GM04504 (cell line): Measurements from ENCODE around the gene UVRAG.
"Not testable (repeated sequence)": the region's sequence is repeated elsewhere in the genome, so short reads cannot be mapped to it uniquely, and the experiment has no call there.

ENCODE experiments used
- DNase-seq: peaks from one replicate; pipeline ENCODE4 v3.0.0-alpha.2; 2012; ENCODE audit warnings: low read depth

Gene UVRAG

GRCh38 chr11:76075716-76076115 lies 260.7 kb downstream of the UVRAG start:
- no peak for DNase-seq

GRCh38 chr11:76076253-76076652 lies 261.2 kb downstream of the UVRAG start:
- DNase-seq: not testable (repeated sequence)

GRCh38 chr11:76076749-76077148 lies 261.7 kb downstream of the UVRAG start:
- DNase-seq: no peak

- DNase-seq: no peak
Measured at GRCh38 chr11:76077575-76078150, 262.7 kb downstream of the UVRAG start.

GRCh38 chr11:76081084-76081483 lies 266.1 kb downstream of the UVRAG start:
- not testable (repeated sequence) for DNase-seq

- no peak for DNase-seq
Measured at GRCh38 chr11:76083563-76084451, 268.8 kb downstream of the UVRAG start.

GRCh38 chr11:76085270-76085669 lies 270.3 kb downstream of the UVRAG start:
- DNase-seq: no peak

GRCh38 chr11:76086743-76087635 lies 272.0 kb downstream of the UVRAG start:
- peak; percentile 39 for DNase-seq

- no peak for DNase-seq
Measured at GRCh38 chr11:76087749-76088148, 272.7 kb downstream of the UVRAG start.

GRCh38 chr11:76088511-76088910 lies 273.5 kb downstream of the UVRAG start:
- no peak for DNase-seq

- no peak for DNase-seq
Measured at GRCh38 chr11:76090174-76090573, 275.2 kb downstream of the UVRAG start.

- DNase-seq: no peak
Measured at GRCh38 chr11:76090821-76091220, 275.8 kb downstream of the UVRAG start.

- no peak for DNase-seq
Measured at GRCh38 chr11:76094740-76095139, 279.7 kb downstream of the UVRAG start.

GRCh38 chr11:76095891-76096290 lies 280.9 kb downstream of the UVRAG start:
- no peak for DNase-seq

GRCh38 chr11:76096552-76096951 lies 281.5 kb downstream of the UVRAG start:
- no peak for DNase-seq

GRCh38 chr11:76102802-76103201 lies 287.8 kb downstream of the UVRAG start:
- DNase-seq: no peak

GRCh38 chr11:76103460-76103859 lies 288.4 kb downstream of the UVRAG start:
- DNase-seq: no peak

GRCh38 chr11:76104285-76104684 lies 289.3 kb downstream of the UVRAG start:
- DNase-seq: no peak

- DNase-seq: no peak
Measured at GRCh38 chr11:76105637-76106036, 290.6 kb downstream of the UVRAG start.

GRCh38 chr11:76107971-76108370 lies 293.0 kb downstream of the UVRAG start:
- DNase-seq: no peak

- no peak for DNase-seq
Measured at GRCh38 chr11:76114238-76114637, 299.2 kb downstream of the UVRAG start.

GRCh38 chr11:76115555-76115954 lies 300.5 kb downstream of the UVRAG start:
- DNase-seq: no peak

- no peak for DNase-seq
Measured at GRCh38 chr11:76119032-76119431, 304.0 kb downstream of the UVRAG start.
